SK-N-SH treated with all-trans-retinoic acid at 6 μM for 48 hours (cell line): ENCODE data around the gene NCAPG2.

ENCODE experiments used
- ZNF565 ChIP-seq: fragments of 450-650 bp; formaldehyde crosslinking; conservative IDR thresholded peaks from 2 replicates; pipeline ENCODE4 v1.5.0; 2020; ENCODE audit warnings: low read depth, mild to moderate bottlenecking, moderate library complexity
- ZNF8 ChIP-seq: fragments of 450-650 bp; formaldehyde crosslinking; IDR thresholded peaks from 2 replicates; pipeline ENCODE4 v1.5.0; 2020; ENCODE audit warnings: mild to moderate bottlenecking, moderate library complexity
- TF ChIP-seq, protein P1 (sequence below): fragments of 250-450 bp; sonication (Bioruptor Pico); IDR thresholded peaks from 2 replicates; pipeline ENCODE4 v1.8.0; 2020; ENCODE audit warnings: mild to moderate bottlenecking, moderate library complexity, borderline replicate concordance

DNA sequence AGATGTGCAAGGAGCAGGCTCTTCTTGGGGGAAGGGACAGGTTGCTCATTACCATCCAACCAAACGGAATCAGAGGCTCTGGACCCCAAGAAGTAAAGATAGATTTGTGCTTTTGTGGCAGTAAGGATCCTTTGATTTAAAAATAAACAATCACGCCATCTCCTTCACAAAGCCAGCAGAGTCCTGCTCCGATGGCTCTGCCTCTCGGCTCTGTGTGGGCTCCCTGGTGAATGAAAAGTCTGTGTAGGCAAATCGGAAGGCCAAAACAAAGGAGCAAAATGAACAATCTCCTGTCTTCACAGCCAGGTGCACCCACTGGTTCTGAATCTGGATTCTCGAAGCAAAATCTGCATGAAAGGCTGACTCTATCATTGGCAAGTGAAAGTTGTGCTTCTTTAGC is 120.8 kb downstream of the NCAPG2 start:
- no peak for TF ChIP-seq ZNF565 (CRISPR knock-in tag)
- no peak for TF ChIP-seq ZNF8 (CRISPR knock-in tag)
- TF ChIP-seq, protein P1, sequence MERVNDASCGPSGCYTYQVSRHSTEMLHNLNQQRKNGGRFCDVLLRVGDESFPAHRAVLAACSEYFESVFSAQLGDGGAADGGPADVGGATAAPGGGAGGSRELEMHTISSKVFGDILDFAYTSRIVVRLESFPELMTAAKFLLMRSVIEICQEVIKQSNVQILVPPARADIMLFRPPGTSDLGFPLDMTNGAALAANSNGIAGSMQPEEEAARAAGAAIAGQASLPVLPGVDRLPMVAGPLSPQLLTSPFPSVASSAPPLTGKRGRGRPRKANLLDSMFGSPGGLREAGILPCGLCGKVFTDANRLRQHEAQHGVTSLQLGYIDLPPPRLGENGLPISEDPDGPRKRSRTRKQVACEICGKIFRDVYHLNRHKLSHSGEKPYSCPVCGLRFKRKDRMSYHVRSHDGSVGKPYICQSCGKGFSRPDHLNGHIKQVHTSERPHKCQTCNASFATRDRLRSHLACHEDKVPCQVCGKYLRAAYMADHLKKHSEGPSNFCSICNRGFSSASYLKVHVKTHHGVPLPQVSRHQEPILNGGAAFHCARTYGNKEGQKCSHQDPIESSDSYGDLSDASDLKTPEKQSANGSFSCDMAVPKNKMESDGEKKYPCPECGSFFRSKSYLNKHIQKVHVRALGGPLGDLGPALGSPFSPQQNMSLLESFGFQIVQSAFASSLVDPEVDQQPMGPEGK (CRISPR knock-in tag) = no peak
